ENCODE results near the gene PIBF1.
"Not testable (repeated sequence)": the region's sequence is repeated elsewhere in the genome, so short reads cannot be mapped to it uniquely, and the experiment has no call there.

Gene PIBF1

DNA sequence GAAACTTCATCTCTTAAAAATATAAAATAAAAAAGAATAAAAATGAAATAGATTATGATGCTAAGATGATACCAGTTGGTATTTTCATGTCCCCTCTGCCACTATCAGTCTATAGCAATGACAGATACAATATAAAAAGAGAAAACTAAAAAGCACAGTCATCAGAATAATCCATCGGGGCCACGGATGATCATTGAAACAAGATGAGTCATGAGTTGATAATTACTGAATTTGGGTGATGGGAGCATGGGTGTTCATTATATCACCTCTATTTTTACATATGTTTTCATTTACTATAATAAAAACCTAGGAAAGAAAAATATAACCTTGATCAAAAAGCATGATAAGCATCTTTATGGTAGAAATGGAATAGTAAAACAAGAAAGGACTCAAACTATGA is 41.1 kb downstream of the PIBF1 start:
- no peak for DNase-seq

- DNase-seq = no peak
Measured at GRCh38 chr13:72823724-72824123, 41.8 kb downstream of the PIBF1 start.

GRCh38 chr13:72834601-72835000 is 52.7 kb downstream of the PIBF1 start:
- DNase-seq = no peak

GRCh38 chr13:72839831-72840426 is 58.0 kb downstream of the PIBF1 start:
- DNase-seq = peak; percentile 46

DNA sequence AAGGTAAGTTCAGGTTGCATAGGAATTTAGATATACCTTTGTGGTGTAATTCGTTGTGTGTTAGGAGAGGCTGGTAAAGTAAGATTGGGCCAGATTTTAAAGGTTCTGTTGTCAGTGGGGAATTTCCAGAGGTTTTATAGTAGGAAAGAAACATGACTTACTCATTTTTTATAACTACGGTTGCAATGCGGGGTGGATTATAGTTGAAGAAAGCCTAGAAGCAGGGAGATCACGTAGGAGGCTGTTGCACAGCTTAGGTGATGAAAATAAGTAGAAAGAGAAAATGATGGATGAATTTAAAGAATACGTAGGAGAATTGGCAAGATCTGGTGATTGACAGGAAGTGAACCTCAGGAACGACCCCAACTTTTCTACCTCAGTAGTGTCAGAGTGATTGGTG is 61.1 kb downstream of the PIBF1 start:
- DNase-seq = no peak

GRCh38 chr13:72845148-72845547 is 63.2 kb downstream of the PIBF1 start:
- DNase-seq = not testable (repeated sequence)

DNA sequence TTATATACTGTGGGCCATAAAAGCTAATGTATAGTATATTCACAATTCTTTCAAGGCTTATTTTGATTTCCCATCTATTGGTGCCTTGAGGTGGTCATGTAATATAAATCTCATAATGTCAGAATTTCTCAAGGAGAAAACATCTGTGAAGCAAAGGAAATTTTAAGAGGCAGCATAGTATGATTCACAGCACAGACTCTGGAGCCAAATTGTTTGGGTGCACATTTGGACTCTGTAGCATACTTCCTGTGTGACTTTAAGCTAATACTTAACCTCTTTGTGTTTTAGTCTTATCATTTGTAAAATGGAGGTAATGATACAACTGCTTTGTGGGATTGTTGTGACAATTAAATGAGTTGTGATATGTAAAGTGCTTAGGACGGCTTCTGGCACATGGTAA is 67.6 kb downstream of the PIBF1 start:
- DNase-seq = no peak

GRCh38 chr13:72850959-72851677 is 69.2 kb downstream of the PIBF1 start:
- no peak for DNase-seq

- DNase-seq = no peak
Measured at GRCh38 chr13:72851678-72852014, 69.7 kb downstream of the PIBF1 start.

DNA sequence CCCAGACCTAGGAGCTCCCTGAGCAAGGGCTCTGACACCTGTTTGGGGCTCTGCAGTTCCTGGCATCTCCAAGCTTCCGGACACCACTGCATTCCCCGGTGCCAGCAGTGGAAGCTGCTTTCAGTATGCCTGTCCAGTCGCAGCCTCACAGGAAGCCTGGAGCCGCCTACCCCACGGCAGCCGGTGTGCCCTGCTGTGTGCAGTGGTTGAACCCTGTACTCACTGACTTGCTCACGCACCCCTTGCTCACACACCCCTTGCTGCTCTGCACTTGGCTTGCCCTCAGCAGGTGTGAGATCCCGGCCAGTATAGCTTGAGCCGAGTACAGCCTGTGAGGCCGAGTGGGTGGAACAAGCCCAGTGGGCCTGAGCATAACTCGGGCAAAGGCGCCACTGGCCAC is 70.3 kb downstream of the PIBF1 start:
- no peak for DNase-seq

DNA sequence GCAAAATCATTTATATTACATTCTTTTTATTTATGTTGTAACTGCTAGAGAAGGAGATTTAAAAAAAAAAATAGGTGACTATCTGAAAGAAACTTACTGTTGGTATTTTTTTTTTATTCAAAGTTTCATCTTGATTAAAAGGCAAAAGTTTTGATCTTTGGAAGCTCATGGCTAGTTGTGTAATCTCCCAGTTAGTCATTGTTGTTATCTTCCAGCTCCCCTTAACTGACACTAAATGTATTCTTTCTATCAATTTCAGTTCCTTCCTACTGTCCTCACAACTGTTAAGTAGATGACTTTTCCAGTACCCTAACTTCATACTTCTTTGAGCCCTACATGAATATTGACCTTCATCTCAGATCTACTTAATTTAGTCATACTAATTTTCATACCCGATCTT is 71.1 kb downstream of the PIBF1 start:
- no peak for DNase-seq

GRCh38 chr13:72864142-72865011 is 82.4 kb downstream of the PIBF1 start:
- DNase-seq = peak; percentile 60

GRCh38 chr13:72868229-72868628 is 86.3 kb downstream of the PIBF1 start:
- no peak for DNase-seq

- no peak for DNase-seq
Measured at GRCh38 chr13:72875233-72875632, 93.3 kb downstream of the PIBF1 start.

DNA sequence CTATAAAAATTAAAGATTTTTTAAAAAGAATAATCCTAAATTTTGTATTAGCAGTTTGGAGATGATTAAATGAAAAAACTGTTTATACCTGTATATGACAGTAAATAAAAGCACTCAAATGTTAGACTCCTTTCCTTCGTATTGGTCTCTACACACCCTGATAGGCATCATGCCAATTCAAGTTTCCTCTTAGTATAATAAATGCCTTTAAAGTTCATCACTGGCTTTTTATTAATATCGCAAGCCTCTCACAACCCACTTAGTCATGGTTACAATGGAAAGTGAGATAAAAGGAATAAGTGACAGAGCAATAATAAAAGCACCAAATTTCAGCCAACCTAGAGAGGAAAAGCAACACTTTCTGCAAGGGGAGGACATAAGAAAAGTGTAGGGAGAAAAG is 102.2 kb downstream of the PIBF1 start:
- DNase-seq = no peak

- no peak for DNase-seq
Measured at GRCh38 chr13:72886272-72887067, 104.5 kb downstream of the PIBF1 start.

- no peak for DNase-seq
Measured at GRCh38 chr13:72889495-72889894, 107.6 kb downstream of the PIBF1 start.

GRCh38 chr13:72890546-72890945 is 108.6 kb downstream of the PIBF1 start:
- no peak for DNase-seq

DNA sequence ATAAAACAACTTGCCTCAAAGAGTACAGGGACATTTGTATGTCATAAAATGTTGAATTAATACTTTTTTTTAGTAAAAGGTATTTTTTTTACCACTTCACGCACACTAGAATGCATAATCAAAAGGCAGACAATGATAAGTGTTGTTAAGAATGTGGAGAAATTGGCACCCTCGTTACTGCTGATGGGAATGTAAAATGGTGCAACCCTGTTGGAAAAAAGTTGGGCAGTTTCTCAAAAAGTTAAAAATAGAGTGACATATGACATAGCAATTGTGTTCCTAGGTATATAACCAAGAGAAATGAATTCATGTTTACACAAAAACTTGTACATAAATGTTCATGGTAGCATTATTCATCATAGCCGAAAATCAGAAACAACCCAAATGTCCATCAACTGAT is 109.5 kb downstream of the PIBF1 start:
- no peak for DNase-seq

GRCh38 chr13:72896869-72897268 is 114.9 kb downstream of the PIBF1 start:
- DNase-seq = no peak

DNA sequence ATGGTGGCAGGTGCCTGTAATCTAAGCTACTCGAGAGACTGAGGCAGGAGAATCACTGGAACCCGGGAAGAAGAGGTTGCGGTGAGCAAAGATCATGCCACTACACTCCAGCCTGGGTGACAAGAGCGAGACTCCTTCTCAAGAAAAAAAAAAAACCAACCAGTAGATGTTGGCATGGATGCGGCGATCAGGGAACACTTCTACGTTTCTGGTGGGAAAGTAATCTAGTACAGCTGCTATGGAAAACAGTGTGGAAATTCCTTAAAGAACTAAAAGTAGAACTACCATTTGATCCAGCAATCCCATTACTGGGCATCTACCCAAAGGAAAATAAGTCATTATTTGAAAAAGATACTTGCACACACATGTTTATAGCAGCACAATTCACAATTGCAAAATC is 119.6 kb downstream of the PIBF1 start:
- DNase-seq = not testable (repeated sequence)

DNA sequence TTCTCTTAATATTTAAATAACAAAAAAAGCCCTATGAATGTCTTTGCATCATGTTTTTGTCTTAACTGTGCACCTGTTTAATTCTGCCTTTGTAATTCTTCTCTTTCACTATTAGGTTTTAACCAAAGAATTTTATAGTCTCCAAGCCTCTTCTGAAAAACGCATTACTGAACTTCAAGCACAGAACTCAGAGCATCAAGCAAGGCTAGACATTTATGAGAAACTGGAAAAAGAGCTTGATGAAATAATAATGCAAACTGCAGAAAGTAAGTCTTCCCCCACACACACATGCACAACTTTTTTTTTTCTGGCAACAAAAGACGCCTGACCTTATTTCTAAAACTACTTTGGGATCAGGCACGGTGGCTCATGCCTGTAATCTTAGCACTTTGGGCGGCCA is 126.5 kb downstream of the PIBF1 start:
- no peak for DNase-seq

GRCh38 chr13:72911981-72912380 is 130.0 kb downstream of the PIBF1 start:
- DNase-seq = no peak

Measured in activated CD4-positive, alpha-beta T cell treated with anti-CD3 and anti-CD28 coated beads, Interleukin-2, Interleukin-6, amounts not matched to agents 100 ng/mL and 50 ng/mL, durations not matched to agents 16 hours and 8 hours (primary cell).